SK-N-SH (cell line): Measurements from ENCODE around the gene SFSWAP. TPM values are rescaled to one million over a fixed set of nuclear protein-coding genes. Genes with fewer than 3 reads are reported as not detected.

Experiments
- CTCF ChIA-PET: fragments of 300-600, 350-600 bp; formaldehyde crosslinking; extraction: SDS; loops from one replicate; lab custom pipeline; 2021; lab: Yijun Ruan, JAX
- POLR2A ChIA-PET: fragments of 350-600 bp; sonication (Branson Sonifier 250); formaldehyde crosslinking; extraction: SDS; loops from one replicate; lab custom pipeline; 2020; ENCODE audit warnings: antibody characterized with exemption, inconsistent platforms; lab: Yijun Ruan, JAX
- DNase-seq: peaks from one replicate; pipeline ENCODE4 v3.0.0; 2012
- H2AFZ ChIP-seq: fragments of 200-600 bp; sonication (generic); 2 replicates; pipeline ENCODE4 v1.8.1; 2016; ENCODE audit warnings: antibody characterized with exemption, mild to moderate bottlenecking, low read depth
- H3F3A ChIP-seq: fragments of 200-600 bp; sonication (generic); replicated peaks from 2 replicates; pipeline ENCODE3; 2016; ENCODE audit warnings: antibody characterized with exemption, mild to moderate bottlenecking; ENCODE audit not compliant: insufficient read depth
- H3K27ac ChIP-seq, 2 experiments: fragments of 200-500 bp in 1 of 2; fragments of 200-600 bp in 1 of 2; sonication (Bioruptor generic) in 1 of 2; sonication (generic), shearing (Covaris generic) in 1 of 2; 2 replicates each; pipeline versions ENCODE4 v1.5.1 to v1.6.1; 2014 to 2016; ENCODE audit warnings: low read depth in 2 of 2, inconsistent platforms in 1 of 2, low read length in 1 of 2, mild to moderate bottlenecking in 1 of 2, mixed read lengths in 1 of 2
- H3K27me3 ChIP-seq: fragments of 200-600 bp; sonication (generic), shearing (Covaris generic); 2 replicates; pipeline ENCODE4 v1.6.1; 2016; ENCODE audit warnings: mixed run types; ENCODE audit not compliant: insufficient read depth
- H3K36me3 ChIP-seq, 2 experiments: fragments of 200-500 bp in 1 of 2; fragments of 200-600 bp in 1 of 2; sonication (Bioruptor generic) in 1 of 2; sonication (generic) in 1 of 2; replicated peaks in 1 of 2; 2 replicates each; pipeline versions ENCODE3 to v1.5.1; 2014 to 2016; ENCODE audit warnings: low read length in 1 of 2, mild to moderate bottlenecking in 1 of 2; ENCODE audit not compliant: insufficient read depth in 2 of 2, control insufficient read depth in 1 of 2
- H3K4me1 ChIP-seq, 2 experiments: fragments of 200-500 bp in 1 of 2; fragments of 200-600 bp in 1 of 2; sonication (Bioruptor generic) in 1 of 2; sonication (generic), shearing (Covaris generic) in 1 of 2; 2 replicates each; pipeline versions ENCODE4 v1.5.1 to v1.6.1; 2014 to 2016; ENCODE audit warnings: low read depth in 1 of 2, low read length in 1 of 2, mixed run types in 1 of 2; ENCODE audit not compliant: insufficient read depth in 2 of 2, control insufficient read depth in 1 of 2
- H3K4me2 ChIP-seq: fragments of 200-600 bp; sonication (generic), shearing (Covaris generic); 2 replicates; pipeline ENCODE4 v1.6.1; 2017; ENCODE audit warnings: mixed run types
- H3K4me3 ChIP-seq, 2 experiments: fragments of 200-500 bp in 1 of 2; fragments of 200-600 bp in 1 of 2; sonication (Bioruptor generic) in 1 of 2; sonication (generic), shearing (Covaris generic) in 1 of 2; 2 replicates each; pipeline versions ENCODE4 v1.5.1 to v1.8.1; 2014 to 2016; ENCODE audit warnings: low read depth in 2 of 2, inconsistent platforms in 1 of 2, low read length in 1 of 2, mild to moderate bottlenecking in 1 of 2, mixed read lengths in 1 of 2, moderate library complexity in 1 of 2
- H3K79me2 ChIP-seq: fragments of 200-600 bp; sonication (generic); 2 replicates; pipeline ENCODE4 v1.8.1; 2017; ENCODE audit warnings: mild to moderate bottlenecking; ENCODE audit not compliant: insufficient read depth
- H3K9ac ChIP-seq: fragments of 200-600 bp; sonication (generic); 2 replicates; pipeline ENCODE4 v1.6.1; 2017; ENCODE audit warnings: mixed run types
- H3K9me2 ChIP-seq: fragments of 200-600 bp; sonication (generic); 2 replicates; pipeline ENCODE4 v1.6.1; 2017; ENCODE audit warnings: mixed run types
- H3K9me3 ChIP-seq: fragments of 200-600 bp; sonication (generic); 2 replicates; pipeline ENCODE4 v1.6.1; 2017; ENCODE audit warnings: mixed run types, mild to moderate bottlenecking, moderate library complexity
- H4K20me1 ChIP-seq: fragments of 200-600 bp; sonication (generic); 2 replicates; pipeline ENCODE4 v1.6.1; 2017; ENCODE audit warnings: mild to moderate bottlenecking, mixed run types; ENCODE audit not compliant: insufficient read depth
- ELF1 ChIP-seq: IDR thresholded peaks from 2 replicates; pipeline ENCODE4 v1.4.0; 2012
- EP300 ChIP-seq, 2 experiments: IDR thresholded peaks; 2 replicates each; pipeline versions ENCODE4 v1.4.0 to v1.6.1; 2012; ENCODE audit warnings: borderline replicate concordance in 1 of 2, low read depth in 1 of 2, low read length in 1 of 2
- FOSL2 ChIP-seq: IDR thresholded peaks from 2 replicates; pipeline ENCODE4 v1.4.0; 2012; ENCODE audit warnings: low read depth, mild to moderate bottlenecking, moderate library complexity, borderline replicate concordance
- FOXM1 ChIP-seq: IDR thresholded peaks from 2 replicates; pipeline ENCODE4 v1.4.0; 2012; ENCODE audit warnings: low read depth, mild to moderate bottlenecking
- GATA2 ChIP-seq: sonication (generic); formaldehyde crosslinking; IDR thresholded peaks from 2 replicates; pipeline ENCODE4 v1.5.0; 2020; ENCODE audit warnings: mild to moderate bottlenecking, missing genetic modification reagents
- JUND ChIP-seq: IDR thresholded peaks from 2 replicates; pipeline ENCODE4 v1.4.0; 2012
- MAX ChIP-seq: IDR thresholded peaks from 2 replicates; pipeline ENCODE4 v1.4.0; 2012; ENCODE audit warnings: low read depth
- MEF2A ChIP-seq: IDR thresholded peaks from 2 replicates; pipeline ENCODE4 v1.4.0; 2012; ENCODE audit warnings: low read depth, borderline replicate concordance
- MXI1 ChIP-seq: IDR thresholded peaks from 2 replicates; pipeline ENCODE4 v1.6.1; 2012; ENCODE audit warnings: mild to moderate bottlenecking, low read depth, low read length, improper control_type of control experiment
- NFIC ChIP-seq: IDR thresholded peaks from 2 replicates; pipeline ENCODE4 v1.4.0; 2012; ENCODE audit warnings: borderline replicate concordance
- NRF1 ChIP-seq: IDR thresholded peaks from 2 replicates; pipeline ENCODE4 v1.6.1; 2012; ENCODE audit warnings: low read depth, mild to moderate bottlenecking, low read length
- PBX3 ChIP-seq: IDR thresholded peaks from 2 replicates; pipeline ENCODE4; 2012
- POLR2AphosphoS5 ChIP-seq: IDR thresholded peaks from 2 replicates; pipeline ENCODE4 v1.6.1; 2012; ENCODE audit warnings: low read depth, low read length
- RAD21 ChIP-seq: IDR thresholded peaks from 2 replicates; pipeline ENCODE4 v1.6.1; 2012; ENCODE audit warnings: mild to moderate bottlenecking, low read length
- RXRA ChIP-seq: IDR thresholded peaks from 2 replicates; pipeline ENCODE4 v1.4.0; 2012; ENCODE audit warnings: low read depth, mild to moderate bottlenecking, borderline replicate concordance
- SIN3A ChIP-seq: IDR thresholded peaks from 2 replicates; pipeline ENCODE4 v1.6.1; 2012; ENCODE audit warnings: low read depth, mild to moderate bottlenecking, low read length, moderate library complexity, borderline replicate concordance
- SMC3 ChIP-seq: IDR thresholded peaks from 2 replicates; pipeline ENCODE4 v1.6.1; 2012; ENCODE audit warnings: low read depth, low read length, improper control_type of control experiment
- TAF1 ChIP-seq: IDR thresholded peaks from 2 replicates; pipeline ENCODE4 v1.6.1; 2012; ENCODE audit warnings: low read depth, mild to moderate bottlenecking, low read length, moderate library complexity, borderline replicate concordance
- YY1 ChIP-seq: IDR thresholded peaks from 2 replicates; pipeline ENCODE4 v1.4.0; 2012; ENCODE audit warnings: low read depth, mild to moderate bottlenecking
- WGBS: methylation state at CpG from one replicate; pipeline ENCODE4 v1.1.6; 2017; ENCODE audit warnings: low lambda C conversion rate; 5-methylcytosine and 5-hydroxymethylcytosine counted together
- polyA plus RNA-seq, 3 experiments: library from polyadenylated mRNA; depleted of rRNA; stranded (reverse); fragments of >200 nt; gene quantifications; 2 replicates each; pipeline ENCODE4 v1.2.3, GENCODE V29; 2012
- TF ChIP-seq, protein P1 (sequence below): IDR thresholded peaks from 2 replicates; pipeline ENCODE4 v1.4.0; 2012; ENCODE audit warnings: low read depth, borderline replicate concordance
- TF ChIP-seq, protein P2 (sequence below): fragments of 200-600 bp; sonication (generic); IDR thresholded peaks from 2 replicates; pipeline ENCODE4 v1.6.1; 2017; ENCODE audit warnings: antibody characterized with exemption, mild to moderate bottlenecking, moderate library complexity

Gene SFSWAP
- polyA plus RNA-seq, 1 of the 3 experiments (the other 2 are of a cell fraction), result 27.9 TPM

- Histone ChIP-seq H3K4me3 (peak overlapping the region; percentile 54 to 73), H4K20me1 (no peaks in the 10 kb centered on the region), H3K27me3 (no peaks in the 10 kb centered on the region), H3F3A (no peaks in the 10 kb centered on the region), H3K9ac (peak overlapping the region; percentile 49; the same call in 1 of the 2 replicates), H2AFZ (peak overlapping the region; percentile 83; the same call in 1 of the 2 replicates), H3K9me3 (no peaks in the 10 kb centered on the region), H3K36me3 (no peaks in the 10 kb centered on the region), H3K27ac (peak overlapping the region; percentile 50), H3K9me2 (no peaks in the 10 kb centered on the region), H3K4me1 (peaks cover 3 to 34% of the 10 kb centered on the region in 2 experiments; a peak in 1 of 4 replicates), H3K4me2 (peak overlapping the region; percentile 91), H3K79me2 (no peaks in the 10 kb centered on the region)
- peak; percentile 87 for DNase-seq
- ChIA-PET CTCF (interaction anchor here (0.7 to 6.2 kb wide), 15 partner anchors 14 to 1068 kb away, joined by 3 to 51 read pairs (median 3); no protein-coding TSS in a partner anchor), POLR2A (interaction anchor here (0.9 to 1.0 kb wide), 2 partner anchors 33 to 726 kb away, joined by 3 read pairs; no protein-coding TSS in a partner anchor)
- WGBS, result no CpG with 5 or more reads among the region's 50 CpGs
- TF ChIP-seq MEF2A (no peak), POLR2AphosphoS5 (peak; percentile 48; the same call in 1 of the 2 replicates), SIN3A (0 out of 2 replicates have a peak, but pooled peaks have one; percentile 32), GATA2 (CRISPR knock-in tag) (peak; percentile 16; the same call in 1 of the 2 replicates), SMC3 (peak; percentile 40), MXI1 (no peak), NRF1 (no peak), EP300 (IDR thresholded peaks at IDR 0.05; ENCODE audit: borderline replicate concordance in 1 of 2, low read depth in 1 of 2, low read length in 1 of 2) (no peak), RAD21 (peak; percentile 65), FOSL2 (no peak), PBX3 (no peak), RXRA (no peak), FOXM1 (no peak), ELF1 (no peak), JUND (no peak), MAX (peak; percentile 28; the same call in 1 of the 2 replicates), NFIC (no peak), YY1 (no peak), TAF1 (peak; percentile 66; the same call in 1 of the 2 replicates)
- TF ChIP-seq, protein P1, sequence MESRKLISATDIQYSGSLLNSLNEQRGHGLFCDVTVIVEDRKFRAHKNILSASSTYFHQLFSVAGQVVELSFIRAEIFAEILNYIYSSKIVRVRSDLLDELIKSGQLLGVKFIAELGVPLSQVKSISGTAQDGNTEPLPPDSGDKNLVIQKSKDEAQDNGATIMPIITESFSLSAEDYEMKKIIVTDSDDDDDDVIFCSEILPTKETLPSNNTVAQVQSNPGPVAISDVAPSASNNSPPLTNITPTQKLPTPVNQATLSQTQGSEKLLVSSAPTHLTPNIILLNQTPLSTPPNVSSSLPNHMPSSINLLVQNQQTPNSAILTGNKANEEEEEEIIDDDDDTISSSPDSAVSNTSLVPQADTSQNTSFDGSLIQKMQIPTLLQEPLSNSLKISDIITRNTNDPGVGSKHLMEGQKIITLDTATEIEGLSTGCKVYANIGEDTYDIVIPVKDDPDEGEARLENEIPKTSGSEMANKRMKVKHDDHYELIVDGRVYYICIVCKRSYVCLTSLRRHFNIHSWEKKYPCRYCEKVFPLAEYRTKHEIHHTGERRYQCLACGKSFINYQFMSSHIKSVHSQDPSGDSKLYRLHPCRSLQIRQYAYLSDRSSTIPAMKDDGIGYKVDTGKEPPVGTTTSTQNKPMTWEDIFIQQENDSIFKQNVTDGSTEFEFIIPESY, result no peak
- TF ChIP-seq, protein P2, sequence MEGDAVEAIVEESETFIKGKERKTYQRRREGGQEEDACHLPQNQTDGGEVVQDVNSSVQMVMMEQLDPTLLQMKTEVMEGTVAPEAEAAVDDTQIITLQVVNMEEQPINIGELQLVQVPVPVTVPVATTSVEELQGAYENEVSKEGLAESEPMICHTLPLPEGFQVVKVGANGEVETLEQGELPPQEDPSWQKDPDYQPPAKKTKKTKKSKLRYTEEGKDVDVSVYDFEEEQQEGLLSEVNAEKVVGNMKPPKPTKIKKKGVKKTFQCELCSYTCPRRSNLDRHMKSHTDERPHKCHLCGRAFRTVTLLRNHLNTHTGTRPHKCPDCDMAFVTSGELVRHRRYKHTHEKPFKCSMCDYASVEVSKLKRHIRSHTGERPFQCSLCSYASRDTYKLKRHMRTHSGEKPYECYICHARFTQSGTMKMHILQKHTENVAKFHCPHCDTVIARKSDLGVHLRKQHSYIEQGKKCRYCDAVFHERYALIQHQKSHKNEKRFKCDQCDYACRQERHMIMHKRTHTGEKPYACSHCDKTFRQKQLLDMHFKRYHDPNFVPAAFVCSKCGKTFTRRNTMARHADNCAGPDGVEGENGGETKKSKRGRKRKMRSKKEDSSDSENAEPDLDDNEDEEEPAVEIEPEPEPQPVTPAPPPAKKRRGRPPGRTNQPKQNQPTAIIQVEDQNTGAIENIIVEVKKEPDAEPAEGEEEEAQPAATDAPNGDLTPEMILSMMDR, result peak; percentile 60
These were observed 119.5 kb downstream of the SFSWAP start for GRCh38 chr12:131830335-131830913.
